HG03095 (cell line): ENCODE data around the gene SCAF11.

Experiments used
- ATAC-seq: cut with Tn5 transposase; IDR thresholded peaks from one replicate; pipeline ENCODE4 v1.9.1; 2021; ENCODE audit warnings: moderate library complexity; ENCODE audit not compliant: unreplicated experiment

The SCAF11 gene

DNA sequence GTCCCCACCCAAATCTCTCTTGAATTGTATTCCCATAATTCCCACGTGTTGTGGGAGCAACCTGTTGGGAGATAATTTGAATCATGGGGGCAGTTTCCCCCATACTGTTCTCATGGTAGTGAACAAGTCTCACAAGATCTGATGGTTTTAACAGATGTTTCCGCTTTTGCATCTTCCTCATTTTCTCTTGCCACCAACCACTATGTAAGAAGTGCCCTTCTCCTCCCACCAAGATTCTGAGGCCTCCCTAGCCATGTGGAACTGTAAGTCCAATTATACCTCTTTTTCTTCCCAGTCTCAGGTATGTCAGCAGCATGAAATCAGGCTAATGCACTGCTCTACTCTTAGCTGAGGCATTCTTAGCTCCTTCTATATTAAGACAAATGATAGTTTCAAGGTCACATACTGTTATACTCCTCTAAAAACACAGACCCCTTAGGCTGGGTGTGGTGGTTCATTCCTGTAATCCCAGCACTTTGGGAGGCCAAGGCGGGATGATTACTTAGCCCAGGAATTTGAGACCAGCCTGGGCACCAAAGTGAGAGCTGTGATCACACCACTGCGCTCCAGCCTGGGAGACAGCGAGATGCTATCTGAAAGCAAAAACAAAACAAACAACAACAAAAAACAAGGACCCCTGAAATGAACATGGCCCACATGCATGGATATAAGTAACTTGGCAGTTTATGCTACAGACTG, 3.6 kb downstream of the SCAF11 start:
- ATAC-seq: no peak

DNA sequence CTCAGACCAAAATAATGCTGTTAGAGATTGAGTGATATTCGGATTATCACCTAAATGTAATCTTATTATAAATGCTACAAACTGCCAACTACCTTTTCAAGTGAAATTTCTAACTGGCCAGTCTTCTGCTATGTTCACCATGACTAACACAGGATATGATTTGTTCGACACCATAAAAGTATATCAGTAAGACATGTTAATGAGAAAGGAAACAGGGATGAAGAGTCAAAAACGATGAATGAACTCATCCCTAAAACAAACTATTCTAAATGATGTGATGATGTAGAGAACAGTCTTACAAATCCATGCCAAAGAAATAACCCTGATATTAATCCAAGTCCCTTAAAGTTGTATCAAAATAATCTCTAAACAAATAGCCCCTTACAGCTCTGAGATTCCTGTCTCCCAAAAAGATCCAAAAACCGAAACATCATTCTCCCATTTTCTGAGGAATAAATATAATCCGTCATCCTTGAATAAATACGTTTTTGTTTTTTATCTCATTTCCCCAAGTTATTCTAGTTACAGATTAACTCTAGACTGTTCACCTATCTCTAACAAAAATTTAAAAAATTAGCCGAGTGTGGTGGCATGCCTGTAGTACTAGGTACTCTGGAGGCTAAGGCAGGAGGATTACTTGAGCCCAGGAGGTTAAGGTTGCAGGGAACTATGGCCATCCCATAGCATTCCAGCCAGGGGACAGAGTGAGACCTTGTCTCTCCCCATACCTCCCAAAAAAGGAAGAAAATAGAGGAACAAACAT, 9.1 kb downstream of the SCAF11 start:
- no peak for ATAC-seq

DNA sequence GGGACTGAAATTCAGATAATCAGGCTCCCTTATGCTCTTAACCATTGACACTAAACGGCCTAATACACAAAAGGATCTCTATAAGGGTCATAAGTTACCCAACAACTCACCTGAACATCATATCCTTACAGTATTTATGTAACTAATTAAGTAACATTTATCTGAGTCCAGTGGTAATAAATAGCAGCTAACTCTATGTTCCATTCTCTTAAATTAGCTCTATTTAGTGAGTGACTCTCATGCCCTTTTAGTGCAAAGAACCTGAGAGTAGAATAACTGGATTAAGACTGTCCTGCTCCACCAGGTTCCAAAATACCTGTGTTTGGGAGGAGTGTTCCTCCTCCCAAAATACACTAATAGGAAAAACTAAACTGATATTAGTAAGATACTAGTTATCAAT, 9.8 kb downstream of the SCAF11 start:
- ATAC-seq: no peak

DNA sequence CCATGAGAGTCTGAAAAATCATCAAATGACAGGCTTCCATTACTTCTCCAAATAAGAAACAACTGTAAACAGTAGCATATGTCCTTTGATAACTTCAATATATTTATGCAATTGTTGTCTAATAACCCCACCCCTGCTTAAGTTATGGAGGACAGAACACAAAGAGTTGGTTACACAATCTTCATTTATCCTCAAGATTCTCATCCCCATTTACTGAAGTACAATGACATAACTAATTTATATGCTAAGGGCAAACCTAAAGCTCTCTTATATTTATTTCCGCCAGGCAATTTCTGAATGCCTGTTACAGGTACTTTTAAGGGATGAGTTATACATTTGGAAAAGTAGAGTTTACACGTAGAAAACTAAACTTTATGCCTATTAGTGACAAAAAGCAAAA, 12.3 kb downstream of the SCAF11 start:
- no peak for ATAC-seq

DNA sequence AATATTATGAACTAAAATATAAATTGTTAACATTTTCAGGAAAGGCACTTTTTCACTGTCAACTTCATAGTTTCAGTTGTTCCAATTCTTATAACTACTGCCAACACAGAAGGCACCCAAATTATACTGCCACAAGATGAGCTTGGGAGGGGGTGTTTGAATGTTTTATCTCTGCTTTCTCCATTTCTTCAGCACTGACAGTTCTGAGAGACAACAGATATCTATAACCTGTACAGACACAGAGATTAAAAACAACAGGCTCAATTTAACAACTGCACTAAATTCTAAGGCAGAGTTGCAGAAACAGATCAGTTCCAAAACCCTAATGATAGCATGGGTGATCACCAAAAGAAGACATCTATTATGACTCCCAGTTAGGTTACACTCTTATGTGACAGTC, 12.8 kb downstream of the SCAF11 start:
- no peak for ATAC-seq

DNA sequence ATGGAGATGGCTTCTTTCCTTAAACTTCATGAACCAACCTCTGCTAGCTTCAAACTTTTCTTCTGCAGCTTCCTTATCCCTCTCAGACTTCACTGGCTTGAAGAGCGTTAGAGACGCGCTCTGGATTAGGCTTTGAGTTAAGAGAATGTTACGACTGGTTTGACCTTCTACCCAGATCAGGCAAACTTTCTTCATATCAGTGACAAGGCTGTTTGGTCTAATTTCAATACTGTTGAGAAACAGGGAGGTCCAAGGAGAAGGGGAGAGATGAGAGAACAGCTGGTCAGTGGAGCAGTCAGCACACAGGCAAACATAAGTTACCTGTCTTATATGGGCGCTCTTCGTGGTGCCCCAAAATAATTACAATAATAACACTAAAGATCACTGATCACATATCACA, 14.9 kb downstream of the SCAF11 start:
- no peak for ATAC-seq

DNA sequence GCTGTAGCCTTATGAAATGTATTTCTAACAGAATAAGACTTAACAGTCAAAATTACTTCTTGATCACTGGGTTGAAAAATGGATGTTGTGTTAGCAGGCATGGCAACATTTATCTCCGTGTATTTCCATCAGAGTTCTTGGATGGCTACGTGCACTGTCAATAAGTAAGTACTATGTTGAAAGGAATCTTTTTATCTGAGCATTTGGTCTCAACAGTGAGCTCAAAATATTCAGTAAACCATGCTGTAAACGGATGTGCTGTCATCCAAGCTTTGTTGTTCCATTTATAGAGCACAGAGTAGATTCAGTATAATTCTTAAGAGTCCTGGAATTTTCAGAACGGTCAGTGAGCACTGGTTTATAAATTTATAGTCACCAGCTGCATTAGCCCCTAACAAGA, 15.5 kb downstream of the SCAF11 start:
- no peak for ATAC-seq

DNA sequence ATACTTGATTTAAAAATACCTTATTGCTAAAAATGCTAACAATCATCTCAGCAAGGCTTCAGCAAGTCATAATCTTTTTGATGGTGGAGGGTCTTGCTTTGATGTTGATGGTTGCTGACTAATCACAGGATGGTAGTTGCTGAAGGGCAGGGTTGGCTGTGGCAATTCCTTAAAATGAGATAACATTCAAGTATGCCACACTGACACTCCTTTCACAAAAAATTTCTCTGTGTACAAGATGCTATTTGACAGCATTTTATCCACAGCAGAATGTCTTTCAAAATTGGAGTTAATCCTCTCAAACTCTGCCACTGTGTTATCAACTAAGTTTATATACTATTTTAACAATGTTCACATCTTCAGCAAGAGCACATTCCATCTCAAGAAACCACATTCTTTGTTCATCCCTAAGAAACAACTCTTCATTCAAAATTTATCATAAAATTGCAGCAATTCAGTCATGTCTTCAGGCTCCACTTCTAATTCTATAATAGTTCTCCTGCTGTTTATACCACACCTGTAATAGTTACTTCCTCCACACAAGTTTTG, 16.1 kb downstream of the SCAF11 start:
- no peak for ATAC-seq

DNA sequence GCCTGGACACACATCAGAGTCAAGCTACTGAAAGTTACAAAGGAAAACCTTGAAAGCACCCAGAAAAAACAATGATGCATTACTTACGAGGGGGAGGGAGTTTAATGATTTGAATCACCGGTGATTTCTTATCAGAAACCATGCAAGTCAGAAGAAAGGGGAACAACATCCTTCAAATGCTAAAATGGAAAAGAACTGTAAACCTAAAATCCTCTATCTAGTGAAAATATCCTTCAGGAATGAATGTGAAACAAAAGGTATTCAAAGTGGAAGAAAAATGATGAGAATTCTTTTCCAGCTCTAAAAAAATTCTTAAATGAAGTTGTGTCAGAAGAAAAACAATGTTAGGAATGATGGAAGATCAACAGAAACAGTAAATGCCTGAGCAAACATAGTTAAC, 16.8 kb downstream of the SCAF11 start:
- ATAC-seq: no peak

DNA sequence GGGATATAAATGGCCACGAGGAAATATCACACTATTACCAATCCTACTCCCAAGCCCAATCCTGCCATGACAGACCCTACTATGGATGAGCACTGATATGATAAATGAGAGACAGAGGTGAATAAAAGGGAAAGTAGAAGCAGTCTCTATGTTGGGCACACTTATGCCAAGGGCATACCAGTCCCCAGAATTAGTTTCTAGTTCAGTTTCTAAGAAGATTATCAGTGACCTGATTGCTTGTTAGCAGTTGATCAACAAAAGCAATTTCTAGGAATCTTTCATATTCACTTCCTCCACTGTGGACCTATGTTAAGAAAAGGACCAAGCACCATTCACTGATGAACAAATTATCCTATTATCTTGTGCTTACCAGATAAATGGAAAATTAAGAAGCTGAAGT, 20.0 kb downstream of the SCAF11 start:
- no peak for ATAC-seq

DNA sequence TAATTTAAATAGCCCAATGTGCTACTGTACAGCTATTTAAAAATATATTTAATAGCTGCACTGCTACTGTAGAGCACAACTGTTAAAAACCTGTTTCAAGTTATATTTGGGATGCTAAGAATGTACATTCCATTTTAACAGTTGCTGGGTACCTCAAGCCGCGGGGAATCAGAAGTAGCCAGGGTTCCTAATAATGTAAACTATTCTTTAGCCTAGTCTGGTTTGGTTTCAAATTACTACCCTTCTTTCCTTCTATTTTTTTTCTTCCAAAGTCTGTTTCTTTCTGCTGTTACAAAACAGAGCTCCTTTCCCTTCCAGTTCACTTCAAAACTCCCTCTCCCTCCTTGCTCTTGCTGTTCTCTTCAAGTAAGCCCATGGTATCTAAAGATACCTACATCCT, 21.3 kb downstream of the SCAF11 start:
- ATAC-seq: no peak

DNA sequence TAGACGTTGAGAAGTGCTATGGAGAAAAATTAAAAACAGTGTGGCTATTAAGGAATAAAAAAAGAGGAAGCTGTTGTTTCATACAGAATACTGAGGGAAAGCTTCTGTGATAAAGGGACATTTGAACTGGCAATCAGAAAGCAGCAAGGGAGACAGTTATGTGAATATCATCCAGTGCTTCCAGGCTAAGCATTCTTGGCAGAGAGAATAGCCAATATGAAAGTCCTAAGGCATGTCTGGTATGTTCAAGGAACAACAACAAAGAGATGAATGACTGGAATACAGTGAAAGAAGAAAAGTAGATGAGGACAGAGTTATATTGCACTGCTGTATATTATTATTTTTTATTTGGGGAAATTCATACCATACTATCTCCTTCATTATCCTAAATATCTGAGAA, 23.9 kb downstream of the SCAF11 start:
- ATAC-seq: no peak

DNA sequence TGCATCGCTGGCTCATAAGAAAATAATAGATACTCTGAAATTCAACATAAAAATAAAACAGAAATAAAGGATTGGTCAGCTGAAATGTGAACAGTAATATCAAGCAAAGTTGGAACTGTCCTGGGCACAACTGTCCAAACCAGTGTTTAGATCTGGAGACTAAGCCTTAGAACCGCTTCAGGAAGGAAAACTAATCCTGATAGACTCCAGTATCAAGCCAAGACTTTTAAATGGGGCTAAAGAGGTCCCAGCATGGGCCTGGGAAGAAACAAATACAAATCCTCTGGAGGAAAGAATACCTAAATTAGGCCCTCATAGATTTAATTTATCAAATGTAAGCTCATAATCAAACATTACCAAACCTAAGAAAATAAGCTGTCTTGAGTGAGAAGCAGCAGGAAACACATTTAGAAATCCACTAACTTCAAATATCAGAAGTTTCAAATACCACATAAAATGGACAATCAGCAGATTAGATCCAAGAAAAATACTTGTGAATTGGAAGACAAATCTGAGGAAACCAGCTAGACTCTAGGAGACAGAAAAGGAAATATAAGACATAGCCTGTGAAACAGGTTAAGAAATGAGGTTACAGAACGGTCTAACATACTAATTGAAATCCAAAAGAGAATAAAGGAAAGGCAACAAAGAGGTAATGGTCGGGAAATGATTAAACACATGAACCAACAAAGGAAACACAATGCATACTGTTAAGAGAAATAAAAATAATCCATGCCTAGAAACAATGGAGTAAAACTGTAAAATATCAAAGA, 27.6 kb downstream of the SCAF11 start:
- no peak for ATAC-seq

DNA sequence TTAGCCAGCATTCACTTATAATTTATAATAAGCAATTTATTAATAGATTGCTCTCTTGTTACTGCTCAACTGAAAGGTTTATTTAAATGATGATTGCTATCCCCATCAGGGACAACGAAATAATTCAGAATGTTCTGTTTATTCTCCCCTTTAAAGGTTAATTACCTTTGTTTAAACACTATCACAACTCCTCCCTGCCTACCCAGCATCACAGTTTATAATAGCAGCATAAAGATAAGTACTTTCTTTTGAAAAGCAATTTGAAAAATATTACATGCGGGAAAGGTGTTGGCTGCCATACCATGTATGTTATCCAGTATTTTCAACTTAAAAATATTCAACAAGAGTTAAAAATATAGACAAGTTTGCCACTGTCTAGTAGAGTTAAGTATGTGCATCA, 30.6 kb downstream of the SCAF11 start:
- ATAC-seq: no peak

DNA sequence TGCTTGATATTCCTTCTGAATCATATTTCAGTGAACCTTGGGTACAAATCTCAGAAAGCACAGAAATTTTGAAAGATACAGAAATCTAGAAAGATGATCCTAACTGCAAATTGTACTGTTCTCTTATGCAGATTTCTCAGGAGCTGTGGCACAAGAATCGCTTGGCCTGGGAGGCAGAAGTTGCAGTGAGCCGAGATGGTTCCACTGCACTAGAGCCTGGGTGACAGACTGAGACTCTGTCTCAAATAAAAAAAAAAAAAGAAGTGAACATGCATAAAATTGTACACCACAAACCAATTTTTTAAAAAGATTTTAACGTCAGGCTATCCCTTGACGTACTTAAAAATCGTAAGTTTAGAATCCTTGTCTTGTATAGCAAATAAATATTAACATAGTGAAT, 31.3 kb downstream of the SCAF11 start:
- no peak for ATAC-seq

DNA sequence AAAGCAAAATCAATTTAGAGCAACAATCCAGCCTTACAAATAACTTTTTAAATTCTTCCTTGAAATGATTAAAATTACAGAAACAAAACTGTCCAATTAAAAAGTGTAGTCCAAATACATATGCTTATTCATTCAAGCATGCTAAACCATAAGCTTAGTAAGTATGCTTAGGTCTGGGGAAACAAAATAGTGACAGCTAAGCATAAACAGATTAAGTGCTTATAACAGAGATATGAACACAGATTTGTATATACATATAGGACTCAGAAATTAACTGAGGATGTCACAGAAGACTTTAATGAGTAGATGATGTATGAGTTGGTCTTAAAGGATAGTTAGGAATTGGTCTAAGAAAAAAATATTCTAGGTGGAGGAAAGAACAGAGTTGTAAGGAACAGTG, 41.8 kb downstream of the SCAF11 start:
- no peak for ATAC-seq

DNA sequence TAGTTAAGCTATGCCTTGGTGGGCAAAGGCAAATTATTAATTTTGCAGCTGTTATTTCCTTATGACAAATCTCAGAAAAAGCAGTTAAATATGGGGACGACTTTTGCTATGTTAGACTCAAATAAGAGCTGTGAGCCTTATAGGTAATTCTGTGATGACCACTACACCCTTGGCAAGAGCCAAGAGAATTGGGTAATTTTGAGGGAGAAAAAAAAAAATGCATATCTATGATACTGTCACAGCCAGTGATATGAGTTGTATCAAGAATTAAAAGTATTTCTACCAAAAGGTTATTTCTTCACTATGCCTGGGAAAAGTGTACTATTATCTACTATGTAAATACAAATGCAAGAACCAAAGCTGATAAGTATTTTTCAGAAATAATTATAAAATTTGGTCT, 43.9 kb downstream of the SCAF11 start:
- ATAC-seq: no peak

DNA sequence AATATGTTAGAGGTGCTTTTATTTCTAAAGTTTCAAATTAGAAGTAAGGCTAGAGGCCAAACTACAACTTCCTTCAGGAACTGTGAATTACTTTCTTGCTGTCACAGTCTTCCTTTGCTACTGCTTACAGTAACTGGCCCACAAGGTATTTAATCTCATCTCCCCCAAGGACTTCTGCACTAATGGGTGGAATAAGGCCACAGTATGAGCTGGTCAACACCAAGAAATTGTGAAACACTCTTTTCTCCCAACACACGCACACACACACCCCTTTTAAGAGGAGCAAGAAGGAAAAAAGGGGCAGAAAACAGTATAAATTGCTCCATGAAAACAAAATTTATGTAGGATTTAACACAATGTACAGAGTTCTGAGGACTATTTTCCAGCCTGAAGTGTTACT, 45.6 kb downstream of the SCAF11 start:
- no peak for ATAC-seq

DNA sequence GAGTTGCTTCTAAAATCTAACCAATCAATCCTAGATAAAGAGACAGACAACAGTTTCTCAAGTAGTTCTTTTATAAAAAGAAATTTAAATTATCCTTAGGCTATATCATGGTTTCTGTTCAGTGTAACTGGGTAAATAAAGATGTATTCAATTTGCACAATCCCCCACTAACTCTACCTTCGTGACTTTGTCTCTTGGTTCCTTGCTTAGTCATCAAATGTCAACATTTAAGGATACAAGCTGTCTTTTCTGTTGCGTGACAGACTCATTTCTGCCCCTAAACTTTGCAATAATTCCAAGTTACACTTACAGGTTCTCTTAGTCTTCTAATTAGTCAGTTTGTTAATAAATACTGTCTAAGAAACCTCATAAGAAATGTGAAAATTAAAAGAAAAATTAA, 50.6 kb downstream of the SCAF11 start:
- ATAC-seq: no peak

DNA sequence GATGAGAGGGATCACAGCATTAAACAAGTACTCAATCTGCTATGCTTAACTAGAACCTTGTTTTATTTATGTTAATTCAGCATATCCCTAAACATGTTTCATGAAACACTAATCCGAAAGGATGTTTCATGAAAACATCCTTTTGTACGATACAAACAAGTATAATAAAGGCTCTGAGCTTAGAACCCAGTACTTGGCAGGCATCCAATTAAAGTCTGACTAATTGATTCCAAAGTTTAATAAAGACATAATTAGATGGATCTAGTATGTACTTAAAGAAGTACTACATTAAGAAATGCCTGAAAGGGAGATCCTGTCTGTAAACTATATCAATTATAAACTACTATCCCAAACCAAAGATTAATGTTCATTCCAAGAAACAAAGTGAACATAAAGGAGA, 51.8 kb downstream of the SCAF11 start:
- ATAC-seq: no peak

DNA sequence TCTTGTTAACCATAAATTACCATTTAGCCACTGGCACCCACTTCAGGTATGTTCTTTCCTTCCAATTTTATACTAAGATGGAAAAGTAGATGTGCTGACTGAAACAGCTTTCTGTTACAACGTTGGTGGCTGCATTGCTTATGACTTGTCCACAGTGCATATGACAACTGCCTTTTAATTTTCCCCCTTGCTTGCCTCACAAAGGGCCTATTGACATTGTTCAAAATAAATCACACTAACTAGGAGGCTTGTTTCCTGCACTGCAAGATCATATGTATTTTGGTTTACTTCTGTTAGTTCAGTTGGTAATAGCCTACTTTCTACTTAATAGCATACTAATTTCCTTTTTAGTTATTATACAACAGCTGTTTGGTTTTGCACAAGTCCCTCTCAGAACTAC, 55.4 kb downstream of the SCAF11 start:
- no peak for ATAC-seq

DNA sequence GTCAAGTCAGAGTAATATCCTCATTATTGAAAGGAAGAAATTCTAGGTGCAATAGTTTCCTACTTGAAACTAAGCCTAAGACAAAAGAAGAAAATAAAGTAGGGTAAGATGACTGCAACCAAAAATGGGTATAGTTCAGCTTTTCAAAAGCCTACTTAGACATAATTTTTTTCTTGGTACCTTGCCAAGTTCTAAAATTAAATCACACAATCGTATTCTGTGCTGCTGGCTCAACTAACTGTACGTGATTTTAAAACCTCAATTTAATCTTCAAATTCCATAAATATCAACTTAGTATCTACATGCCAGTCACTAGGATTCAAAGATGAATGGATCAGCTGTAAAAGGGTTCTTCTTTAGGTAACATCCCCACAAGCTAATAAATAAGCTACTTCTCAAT, 56.9 kb downstream of the SCAF11 start:
- no peak for ATAC-seq
